NCI-H345 (cell line): ENCODE data around the gene CD164.
"Not testable (repeated sequence)": the region's sequence is repeated elsewhere in the genome, so short reads cannot be mapped to it uniquely, and the experiment has no call there.

ENCODE experiments used
- DNase-seq: peaks from one replicate; lab custom pipeline; 2025; lab: John Stamatoyannopoulos, UW

The CD164 gene

DNA sequence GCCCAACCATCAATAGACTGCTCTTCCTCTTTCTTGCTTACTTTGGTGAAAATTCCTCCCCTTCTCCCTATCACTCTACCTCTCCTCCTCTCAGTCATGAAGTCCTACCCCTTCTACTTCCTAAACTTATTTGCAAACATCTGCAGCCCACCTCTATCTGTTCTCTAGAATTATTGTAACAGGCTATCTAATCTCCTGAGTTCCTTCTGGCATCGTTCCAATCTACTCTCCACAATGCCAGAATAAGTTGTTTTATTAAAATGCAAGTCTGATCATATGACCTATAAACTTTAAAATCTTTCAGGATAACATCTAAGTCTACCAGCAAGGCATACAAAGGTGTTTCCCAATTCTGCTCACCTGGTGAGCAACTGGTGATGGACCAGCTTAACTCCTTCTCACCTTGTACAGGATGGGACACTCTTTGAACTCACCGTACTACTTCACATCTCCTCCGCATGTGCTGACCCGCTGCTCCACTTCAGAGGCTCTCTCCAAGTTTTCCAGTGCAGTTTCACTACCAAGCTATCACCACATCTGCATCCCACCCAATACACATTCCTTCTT is 7.9 kb downstream of the CD164 start:
- DNase-seq: no peak

DNA sequence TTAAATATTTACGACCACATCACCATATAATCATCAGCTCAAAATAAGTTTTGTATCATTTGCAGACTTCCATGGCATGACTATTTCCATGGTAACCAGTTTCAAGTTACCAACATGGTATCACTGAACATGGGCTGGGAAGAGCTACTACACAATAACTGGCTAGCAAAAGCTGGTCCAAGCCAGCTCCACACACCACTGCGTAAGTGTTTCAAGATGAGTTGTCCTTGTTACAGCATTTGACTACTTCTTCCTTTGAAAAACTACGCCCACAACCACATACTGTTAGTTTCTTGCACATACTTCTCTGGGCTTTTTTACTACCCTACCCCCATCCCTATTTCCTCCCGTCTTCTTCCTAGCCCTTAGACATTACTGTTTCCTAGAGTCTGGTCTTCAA is 8.5 kb downstream of the CD164 start:
- DNase-seq: no peak

DNA sequence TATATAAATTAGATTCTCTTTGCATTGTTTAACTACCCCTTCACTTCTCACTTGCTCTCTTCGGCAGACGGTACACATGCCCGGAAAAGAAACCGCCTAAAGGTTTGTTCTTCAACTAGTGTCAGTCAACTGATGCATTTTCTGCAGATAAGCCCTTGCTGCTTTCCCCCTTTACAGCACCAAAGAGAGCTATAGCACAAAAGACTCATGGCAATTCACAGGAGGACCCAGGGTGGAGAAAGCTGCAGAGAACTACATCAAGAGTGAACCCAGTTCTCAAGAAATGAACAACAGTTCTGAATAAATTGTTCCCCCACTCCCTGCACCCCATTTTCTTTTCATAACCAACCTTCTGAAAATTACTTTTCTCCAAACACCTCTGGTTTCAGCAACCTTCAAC is 8.9 kb downstream of the CD164 start:
- DNase-seq: no peak

DNA sequence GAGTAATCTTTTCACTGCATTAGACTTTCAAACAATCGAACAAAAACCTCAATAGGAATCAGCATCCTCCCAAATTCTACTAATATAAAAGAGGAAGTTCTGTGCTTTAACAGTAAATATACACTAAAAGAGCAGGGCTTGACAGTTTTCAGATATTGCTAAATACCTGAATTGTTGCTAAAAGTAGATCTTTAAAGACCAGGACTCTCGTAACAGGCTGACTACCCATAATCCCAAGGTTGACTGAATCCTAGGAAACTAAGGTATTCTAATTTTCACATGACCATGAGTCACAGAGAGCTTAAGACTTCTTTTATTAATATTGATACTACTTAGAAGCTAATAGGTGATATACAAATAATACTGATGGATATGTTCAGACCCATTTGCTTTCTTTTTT is 10.1 kb downstream of the CD164 start:
- no peak for DNase-seq

DNA sequence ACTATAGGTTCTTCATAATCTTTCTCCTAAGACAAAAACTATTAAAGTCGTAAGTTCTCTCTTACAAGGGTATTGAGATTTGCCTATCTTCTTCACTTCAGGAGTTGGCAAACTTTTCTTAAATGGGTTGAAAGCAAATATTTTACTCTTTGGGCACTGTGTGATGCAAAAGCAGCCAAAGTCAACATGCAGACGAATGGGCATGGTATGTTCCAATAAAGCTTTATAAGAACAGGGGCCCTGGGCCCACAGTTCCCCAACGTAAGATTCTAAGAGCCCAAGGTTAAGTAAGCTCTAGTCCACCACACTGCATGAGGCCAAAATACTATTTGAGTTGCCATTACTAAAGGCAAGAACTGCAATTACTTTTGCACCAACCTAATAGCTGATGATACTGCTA is 11.5 kb downstream of the CD164 start:
- no peak for DNase-seq

DNA sequence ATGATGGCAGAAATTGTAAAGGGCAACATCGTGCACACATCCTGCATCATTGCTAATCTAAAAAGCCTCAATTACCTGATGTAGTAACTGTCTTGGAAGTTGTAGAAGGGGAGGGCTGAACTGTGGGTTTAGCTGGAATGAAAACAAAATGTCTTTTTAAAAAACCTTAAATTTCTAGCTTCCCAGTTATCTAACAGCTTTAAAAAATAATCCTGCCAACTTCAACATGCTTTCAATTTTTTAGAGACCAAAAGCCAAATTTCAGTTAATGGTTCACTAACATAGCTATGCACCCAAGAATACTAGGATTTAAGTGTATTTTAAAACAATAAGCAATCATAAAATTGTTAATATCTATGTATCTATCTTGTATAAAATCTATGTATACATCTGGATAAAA is 11.9 kb downstream of the CD164 start:
- DNase-seq: no peak

DNA sequence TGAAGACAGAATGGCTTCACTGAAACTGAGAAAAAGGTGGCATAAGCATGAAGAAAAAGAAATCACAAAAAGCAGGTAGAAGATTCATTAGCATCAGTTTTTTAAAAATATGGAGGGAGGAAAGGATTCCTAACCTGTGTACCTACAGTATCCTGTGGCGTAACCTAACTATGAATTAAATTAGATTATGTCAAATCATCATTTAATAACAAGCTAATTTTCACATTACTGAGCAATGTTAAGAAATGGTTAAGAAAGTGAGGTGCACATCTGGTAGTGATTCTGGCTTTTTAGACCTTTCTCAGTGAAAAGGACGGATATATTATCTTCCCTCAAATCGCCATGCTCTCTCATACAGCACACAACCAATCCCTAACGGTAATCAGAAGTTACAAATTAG is 12.5 kb downstream of the CD164 start:
- DNase-seq: no peak

DNA sequence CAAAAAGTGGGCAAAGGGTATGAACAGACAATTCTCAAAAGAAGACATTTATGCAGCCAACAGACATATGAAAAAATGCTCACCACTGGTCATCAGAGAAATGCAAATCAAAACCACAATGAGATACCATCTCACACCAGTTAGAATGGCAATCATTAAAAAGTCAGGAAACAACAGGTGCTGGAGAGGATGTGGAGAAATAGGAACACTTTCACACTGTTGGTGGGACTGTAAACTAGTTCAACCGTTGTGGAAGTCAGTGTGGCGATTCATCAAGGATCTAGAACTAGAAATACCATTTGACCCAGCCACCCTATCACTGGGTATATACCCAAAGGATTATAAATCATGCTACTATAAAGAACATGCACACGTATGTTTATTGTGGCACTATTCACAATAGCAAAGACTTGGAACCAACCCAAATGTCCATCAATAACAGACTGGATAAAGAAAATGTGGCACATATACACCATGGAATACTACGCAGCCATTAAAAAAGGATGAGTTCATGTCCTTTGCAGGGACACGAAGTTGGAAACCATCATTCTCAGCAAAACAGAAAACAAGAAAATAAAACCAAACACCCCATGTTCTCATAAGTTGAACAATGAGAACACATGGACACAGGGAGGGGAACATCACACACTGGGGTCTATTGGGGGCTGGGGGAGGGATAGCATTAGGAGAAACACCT is 17.7 kb downstream of the CD164 start:
- not testable (repeated sequence) for DNase-seq

DNA sequence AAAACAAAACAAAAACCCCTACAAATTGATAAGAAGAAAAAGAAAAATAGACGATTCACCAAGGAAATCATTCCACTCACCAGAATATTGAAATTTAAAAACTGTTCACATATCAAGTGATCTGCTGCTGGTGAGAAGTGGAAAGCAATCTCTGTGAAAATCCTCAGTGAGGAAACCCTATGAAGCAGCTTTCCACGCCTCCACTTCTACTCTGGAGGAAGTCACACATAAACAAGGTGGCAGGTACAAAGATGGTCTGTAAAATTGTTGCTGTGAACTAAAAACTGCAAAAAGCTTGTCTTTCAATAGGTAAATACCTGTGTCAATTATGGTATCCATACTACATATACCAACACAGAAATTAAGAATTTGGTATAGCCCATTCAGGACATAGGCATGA is 18.5 kb downstream of the CD164 start:
- DNase-seq: no peak

DNA sequence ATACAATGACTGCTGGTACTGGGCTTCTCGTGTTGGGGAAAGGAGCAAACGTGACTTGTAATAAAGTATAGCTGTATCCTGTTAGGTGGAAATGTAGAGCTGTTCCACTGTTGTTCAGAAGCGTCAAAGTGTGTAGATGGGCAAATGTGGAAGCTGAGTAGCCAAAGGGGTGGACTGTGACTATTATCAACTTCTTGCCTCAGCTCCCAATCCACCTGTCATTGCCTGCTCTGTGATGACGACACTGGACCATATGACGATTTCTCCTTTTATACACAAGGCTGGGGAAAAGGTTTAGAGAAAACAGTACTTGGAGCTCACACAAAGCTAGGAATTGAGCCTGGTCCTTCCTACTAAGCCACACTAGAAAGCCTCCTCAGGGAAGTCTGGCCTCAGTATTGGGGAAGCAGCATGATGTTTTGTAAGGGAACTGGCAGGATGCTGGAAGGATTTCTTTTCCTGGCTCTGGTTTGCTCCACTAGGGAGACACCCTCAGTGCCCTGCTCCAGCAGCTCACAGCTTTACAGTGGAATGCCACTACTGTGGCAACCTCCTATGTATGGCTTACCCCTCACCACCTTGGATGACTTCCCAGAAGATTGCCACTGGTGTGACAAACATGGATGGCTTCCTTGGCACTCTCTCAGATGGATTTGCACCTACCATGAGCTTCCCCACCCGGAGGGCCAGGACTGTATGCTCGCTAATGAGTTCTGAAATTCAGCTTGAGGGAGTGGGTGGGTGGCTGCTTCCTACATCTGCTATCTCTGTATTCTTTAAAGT is 20.0 kb downstream of the CD164 start:
- no peak for DNase-seq

DNA sequence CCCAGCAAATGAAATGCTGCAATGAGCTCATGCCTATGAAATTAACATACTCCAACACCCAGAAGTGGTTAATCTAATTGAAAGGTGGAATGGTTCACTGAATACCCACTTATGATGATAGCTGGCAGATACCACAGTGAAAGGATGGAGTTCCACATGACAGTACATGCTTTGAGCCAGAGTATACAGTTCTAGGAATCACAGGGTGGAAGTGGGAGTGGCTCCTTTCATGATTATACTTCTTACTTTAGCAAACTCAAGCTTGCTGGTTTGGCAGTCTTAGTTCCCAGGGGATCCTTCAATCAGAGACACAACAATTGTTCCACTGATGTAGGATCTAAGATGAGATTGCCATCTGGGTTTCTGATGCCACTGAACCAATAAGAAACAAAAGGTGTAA is 21.5 kb downstream of the CD164 start:
- no peak for DNase-seq

DNA sequence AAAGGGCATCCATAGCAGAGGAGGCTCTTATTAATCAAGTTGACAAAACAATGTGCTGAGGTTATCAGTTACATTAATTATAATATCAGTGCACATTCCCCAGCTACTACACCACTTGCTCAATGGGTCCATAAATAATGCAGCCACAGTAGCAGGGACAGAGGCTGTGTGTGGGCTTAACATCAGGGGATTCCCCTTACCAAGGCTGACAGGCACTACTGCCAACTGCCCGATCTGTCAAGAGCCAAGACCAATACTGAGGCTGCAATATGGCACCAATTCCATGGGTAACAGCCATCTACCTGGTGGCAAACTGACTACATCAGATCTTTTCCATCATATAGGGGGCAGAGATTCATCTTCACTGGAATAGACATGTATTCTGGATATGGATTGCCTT is 22.0 kb downstream of the CD164 start:
- no peak for DNase-seq

DNA sequence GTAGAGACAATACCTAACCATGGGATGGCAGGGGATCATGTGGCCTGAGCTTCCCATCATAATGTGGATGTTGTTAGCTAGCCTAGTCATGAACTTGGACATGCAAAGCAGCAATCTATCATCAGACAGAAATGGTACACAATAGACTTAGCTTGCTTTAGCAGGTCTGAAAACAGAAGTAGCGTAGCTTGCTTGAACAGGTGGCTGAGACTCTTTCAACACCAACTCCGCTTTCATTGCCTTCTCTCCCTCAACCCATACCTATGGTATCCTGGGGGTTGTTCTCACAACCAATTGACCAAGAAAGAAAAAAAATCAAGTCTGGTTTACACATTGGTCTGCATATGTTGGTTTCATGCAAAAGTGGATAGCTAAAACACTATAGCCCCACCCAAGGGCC is 23.0 kb downstream of the CD164 start:
- no peak for DNase-seq

DNA sequence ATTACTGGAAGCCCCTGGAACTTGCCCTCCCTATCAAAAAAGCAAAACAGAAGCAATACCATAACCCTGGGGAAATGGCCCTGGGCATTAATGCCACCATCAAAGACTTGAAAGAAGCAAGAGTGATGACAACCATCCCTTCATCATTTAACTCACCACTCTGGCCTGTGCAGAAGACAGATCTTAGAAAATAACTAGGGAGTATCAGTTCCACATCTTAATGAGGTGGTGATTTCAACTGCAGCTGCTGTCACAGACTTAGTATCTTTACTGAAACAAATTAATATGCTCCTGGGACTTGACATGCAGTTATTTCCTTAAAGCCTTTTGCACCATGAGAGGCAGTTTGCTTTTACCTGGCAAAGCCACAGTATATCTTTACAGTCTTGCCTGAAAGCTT is 24.1 kb downstream of the CD164 start:
- DNase-seq: no peak

DNA sequence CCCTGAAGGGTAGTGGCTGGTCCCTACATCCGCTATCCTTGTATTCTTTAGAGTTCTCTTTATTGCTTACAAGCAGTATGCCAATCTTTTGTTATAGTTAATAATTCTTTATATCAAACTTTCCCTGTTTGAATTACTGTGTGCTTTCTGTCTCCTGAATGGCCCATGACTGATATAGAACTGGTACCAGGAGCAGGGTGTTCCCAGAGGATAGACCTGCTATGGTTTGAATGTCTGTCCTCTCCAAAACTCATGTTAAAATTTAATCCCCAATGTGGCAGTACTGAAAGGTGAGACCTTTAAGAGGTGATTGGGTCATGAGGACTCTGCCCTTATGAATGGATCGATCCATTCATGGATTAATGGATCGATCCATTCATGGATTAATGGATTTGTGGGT is 26.0 kb downstream of the CD164 start:
- no peak for DNase-seq

DNA sequence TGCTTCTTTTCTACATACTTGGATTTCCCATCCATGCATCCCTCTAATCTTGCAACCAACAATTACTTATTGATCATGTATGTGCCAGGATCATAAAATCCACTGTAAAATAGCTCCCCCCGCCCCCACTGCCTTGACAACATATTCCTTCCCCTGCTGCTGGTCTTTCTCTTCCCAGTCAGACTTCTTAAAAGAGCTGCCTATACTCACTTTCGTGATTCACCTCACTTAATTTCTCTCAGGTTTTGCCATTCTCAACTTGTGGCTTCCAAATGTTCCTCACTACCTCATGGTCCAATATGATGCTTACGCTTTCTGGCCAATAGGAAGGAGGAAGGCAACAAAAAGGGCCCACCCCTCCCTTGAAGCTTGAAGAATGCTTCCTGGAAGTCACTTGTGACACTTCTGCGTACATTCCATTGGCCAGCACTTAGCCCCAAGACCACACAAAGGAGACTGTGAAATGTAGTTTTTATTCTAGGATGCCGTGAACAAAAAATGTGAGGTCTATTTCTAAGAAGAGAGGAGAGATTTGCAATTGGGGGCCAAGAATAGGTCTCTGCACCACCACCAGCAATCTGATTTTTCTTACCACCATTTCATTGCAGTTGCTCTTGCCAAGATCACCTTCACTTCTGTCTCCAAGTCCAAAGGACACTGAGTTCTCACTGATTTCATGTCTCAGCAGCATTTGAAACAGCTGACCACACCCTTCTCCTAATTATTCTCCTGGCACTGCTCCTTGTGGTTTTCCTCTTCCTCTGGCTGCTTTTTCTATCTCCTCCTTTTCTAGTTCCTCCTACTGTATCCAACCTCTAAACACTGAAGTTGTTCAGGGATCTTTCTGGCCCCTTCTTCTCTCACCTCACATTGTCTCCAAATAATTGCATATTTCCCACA is 30.8 kb downstream of the CD164 start:
- no peak for DNase-seq

DNA sequence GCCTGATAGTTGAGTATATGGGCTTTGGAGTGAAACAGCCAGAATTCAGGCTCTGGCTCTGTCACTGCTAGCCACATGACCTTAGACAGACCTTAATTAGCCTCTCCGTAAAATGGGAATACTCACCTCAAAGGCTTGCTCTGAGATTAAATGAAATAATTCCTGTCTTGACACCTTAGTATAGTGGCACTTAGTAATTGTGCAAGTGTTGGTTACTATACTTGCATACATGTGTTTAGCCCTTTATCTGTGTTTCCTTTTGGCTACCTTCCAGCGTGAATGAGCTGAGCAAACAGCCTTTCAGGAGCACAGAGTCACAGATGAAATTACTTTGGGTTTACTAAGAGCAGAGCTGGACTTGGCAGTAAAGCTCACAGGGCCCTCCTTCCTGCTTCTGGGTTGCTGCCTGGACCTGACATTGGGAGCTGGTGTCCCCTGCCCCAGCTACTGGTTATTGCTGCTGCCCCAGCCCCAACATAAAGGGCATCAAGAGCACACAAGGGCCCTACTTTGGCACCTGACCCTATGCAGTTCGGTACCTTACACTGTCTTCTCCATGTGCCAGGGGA is 32.8 kb downstream of the CD164 start:
- DNase-seq: peak; percentile 82

DNA sequence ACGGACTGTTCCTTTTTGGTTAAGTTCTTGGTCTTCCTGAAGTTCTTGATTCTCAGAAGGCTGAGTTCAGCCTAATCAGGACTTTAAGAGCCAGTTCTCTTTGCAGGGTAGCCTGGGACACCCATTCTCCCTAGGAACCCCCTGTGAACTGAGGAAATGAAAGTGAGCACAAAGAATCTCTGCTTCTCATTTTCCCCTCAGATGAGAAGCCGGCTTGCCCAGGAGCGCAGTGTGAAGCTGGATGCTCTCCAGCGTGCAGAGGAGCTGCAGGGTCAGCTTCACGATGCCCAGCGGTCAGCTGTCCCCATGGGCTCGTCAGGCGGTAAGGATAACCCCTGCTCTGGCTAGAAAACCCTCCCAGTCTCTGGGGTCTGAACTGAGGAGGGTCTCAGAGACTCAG is 34.0 kb downstream of the CD164 start:
- no peak for DNase-seq

DNA sequence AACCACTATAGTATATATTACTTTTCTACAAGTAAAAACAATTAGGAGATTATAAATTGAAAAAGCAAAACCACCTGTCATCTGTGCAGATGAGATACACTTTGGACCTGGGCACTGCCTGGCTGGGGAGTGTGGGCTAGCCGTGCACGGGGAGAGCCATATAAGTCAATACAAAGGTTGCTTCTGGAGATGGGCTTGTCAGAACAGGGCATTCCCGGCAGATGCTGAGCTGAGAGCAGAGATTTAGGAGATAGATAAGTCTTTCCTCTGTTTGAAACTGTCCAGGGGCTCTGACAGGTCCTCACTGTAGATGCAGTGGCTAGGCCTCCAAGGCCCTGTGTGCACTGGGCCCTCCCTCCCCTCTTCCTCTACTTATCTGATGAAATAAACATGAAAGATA is 34.5 kb downstream of the CD164 start:
- DNase-seq: no peak

DNA sequence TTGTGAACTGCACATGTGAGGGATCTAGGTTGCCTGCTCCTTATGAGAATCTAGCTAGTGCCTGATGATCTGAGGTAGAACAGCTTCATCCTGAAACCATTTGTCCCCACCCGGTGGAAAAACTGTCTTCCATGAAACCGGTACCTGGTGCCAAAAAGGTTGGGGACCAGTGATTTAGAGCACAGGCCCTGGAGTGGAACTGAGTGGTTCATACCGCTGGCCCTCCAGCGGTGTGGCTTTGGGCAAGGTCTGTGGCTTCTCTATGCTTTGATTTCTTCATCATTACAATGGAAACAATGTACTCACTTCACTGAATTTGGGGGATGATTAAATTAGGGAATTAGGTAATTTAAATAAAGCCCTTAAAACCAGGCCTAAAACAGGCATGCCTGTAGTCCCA is 36.3 kb downstream of the CD164 start:
- no peak for DNase-seq

DNA sequence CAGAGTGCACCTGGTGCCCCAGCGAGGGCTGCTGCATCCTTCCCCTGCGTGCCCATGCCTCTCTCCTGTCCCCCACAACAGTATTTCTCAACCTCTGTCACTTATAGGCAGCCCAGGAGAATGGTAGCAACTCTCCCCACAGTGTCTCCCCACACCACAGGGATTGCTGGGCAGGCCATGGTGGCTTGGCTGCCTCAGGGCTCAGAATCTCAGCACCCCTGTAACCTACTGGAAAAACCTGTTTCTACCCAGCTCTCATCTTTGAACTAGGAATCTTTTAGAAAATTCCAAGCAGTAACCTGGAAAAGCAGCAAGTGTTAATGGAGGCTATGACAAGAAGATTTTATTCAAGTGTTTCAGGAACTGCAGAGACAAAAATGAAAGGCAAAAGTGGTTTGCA is 38.0 kb downstream of the CD164 start:
- no peak for DNase-seq

DNA sequence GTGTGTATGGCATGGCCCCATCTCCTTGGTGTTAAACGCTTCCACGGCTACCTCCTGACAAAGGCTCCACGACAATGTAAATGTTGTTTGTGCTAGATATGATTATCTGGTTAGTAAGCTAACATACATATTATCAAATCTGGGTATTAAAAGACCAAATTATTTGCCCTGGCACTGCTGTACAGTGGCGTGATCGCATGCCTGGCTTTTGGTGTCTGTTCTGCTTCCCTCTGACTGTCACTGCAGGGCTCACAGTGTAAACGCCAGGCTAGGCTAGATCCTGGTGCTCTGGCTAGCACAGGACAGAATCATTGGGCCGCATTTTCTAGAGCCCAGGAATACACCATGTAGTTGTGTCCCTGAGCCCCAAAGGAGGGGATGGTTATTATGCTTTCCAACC is 38.7 kb downstream of the CD164 start:
- no peak for DNase-seq
